ENCODE measurements around the gene BMPR2. TPM values are rescaled to one million over a fixed set of nuclear protein-coding genes. Genes with fewer than 3 reads are reported as not detected.
A peak's percentile ranks its signal among the peaks of the same experiment; 100 is the strongest.
"Not testable (repeated sequence)": the region's sequence is repeated elsewhere in the genome, so short reads cannot be mapped to it uniquely, and the experiment has no call there.

The BMPR2 gene
- total RNA-seq, 1 donor from 2014 or later: 11.8 TPM

DNA sequence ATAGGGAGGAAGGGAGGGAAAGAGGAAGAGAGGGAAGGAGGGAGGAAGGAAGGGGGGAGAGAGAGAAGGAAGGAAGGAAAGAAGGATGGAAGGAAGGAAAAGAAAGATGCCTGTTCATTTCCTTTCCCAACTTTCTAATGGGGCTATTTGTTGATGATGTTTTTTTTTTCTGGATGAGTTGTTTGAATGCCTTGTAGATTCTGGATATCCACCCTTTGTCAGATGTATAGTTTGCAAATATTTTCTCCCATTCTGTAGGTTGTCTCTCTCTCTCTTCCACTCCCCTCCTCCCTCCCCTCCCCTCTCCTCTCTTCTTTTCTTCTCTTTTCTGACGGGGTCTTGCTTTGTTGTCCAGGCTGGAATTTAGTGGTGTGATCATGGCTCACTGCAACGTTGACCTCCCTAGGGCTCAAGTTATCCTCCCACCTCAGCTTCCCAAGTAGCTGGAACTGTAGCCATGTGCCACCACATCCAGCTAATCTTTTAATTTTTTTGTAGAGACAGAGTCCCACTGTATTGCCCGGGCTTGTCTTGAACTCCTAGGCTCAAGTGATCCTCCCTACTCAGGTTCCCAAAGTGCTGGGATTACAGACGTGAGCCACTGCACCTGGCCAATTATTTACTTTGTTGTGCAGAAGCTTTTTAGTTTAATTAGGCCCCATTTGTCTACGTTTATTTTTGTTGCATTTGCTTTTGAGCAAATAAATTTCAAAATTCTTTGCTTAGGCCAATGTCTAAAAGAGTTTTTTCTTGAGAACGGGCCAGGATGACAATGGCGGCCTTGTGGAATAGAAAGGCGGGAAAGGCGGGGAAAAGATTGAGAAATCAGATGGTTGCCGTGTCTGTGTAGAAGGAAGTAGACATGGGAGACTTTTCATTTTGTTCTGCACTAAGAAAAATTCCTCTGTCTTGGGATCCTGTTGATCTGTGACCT is 201.4 kb downstream of the BMPR2 start:
- H2AFZ ChIP-seq (replicated peaks): no peak overlapping the region
- no peak overlapping the region for H3K4me3 Mint-ChIP-seq
- DNase-seq (ENCODE audit: low spot score): peak; percentile 11
- H3K9me3 ChIP-seq (ENCODE audit: low read depth): no peaks in the 10 kb centered on the region
- peaks cover 12% of the 10 kb centered on the region for H3K4me1 ChIP-seq
- TF ChIP-seq EZH2phosphoT487 (IDR thresholded peaks at IDR 0.05) (no peak), EZH2 (IDR thresholded peaks at IDR 0.05) (no peak)
- TF ChIP-seq, protein P1, sequence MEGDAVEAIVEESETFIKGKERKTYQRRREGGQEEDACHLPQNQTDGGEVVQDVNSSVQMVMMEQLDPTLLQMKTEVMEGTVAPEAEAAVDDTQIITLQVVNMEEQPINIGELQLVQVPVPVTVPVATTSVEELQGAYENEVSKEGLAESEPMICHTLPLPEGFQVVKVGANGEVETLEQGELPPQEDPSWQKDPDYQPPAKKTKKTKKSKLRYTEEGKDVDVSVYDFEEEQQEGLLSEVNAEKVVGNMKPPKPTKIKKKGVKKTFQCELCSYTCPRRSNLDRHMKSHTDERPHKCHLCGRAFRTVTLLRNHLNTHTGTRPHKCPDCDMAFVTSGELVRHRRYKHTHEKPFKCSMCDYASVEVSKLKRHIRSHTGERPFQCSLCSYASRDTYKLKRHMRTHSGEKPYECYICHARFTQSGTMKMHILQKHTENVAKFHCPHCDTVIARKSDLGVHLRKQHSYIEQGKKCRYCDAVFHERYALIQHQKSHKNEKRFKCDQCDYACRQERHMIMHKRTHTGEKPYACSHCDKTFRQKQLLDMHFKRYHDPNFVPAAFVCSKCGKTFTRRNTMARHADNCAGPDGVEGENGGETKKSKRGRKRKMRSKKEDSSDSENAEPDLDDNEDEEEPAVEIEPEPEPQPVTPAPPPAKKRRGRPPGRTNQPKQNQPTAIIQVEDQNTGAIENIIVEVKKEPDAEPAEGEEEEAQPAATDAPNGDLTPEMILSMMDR (IDR thresholded peaks at IDR 0.05): no peak
- H4K20me1 ChIP-seq (ENCODE audit: low read depth): no peaks in the 10 kb centered on the region
- H3K36me3 ChIP-seq: no peaks in the 10 kb centered on the region
- peak overlapping the region; percentile 49 for H3K4me2 ChIP-seq
- no peaks in the 10 kb centered on the region for H3K79me2 ChIP-seq (ENCODE audit: low read depth)
- peak overlapping the region; percentile 90 for H3K27ac ChIP-seq
- H3K27me3 ChIP-seq: no peaks in the 10 kb centered on the region
- H3K27me3 Mint-ChIP-seq (ENCODE audit: insufficient read depth, low read depth): no peaks in the 10 kb centered on the region
- H3K9me3 Mint-ChIP-seq: peaks cover 15% of the 10 kb centered on the region
- H3K4me3 ChIP-seq: no peak overlapping the region
- H3K9ac ChIP-seq: no peak overlapping the region
- H3K4me1 Mint-ChIP-seq: peaks cover 10% of the 10 kb centered on the region
- peaks cover 5% of the 10 kb centered on the region for H3F3A ChIP-seq (ENCODE audit: low read depth)
- peaks cover 3% of the 10 kb centered on the region for H3K36me3 Mint-ChIP-seq
- H3K27ac Mint-ChIP-seq: peak overlapping the region; percentile 50

DNA sequence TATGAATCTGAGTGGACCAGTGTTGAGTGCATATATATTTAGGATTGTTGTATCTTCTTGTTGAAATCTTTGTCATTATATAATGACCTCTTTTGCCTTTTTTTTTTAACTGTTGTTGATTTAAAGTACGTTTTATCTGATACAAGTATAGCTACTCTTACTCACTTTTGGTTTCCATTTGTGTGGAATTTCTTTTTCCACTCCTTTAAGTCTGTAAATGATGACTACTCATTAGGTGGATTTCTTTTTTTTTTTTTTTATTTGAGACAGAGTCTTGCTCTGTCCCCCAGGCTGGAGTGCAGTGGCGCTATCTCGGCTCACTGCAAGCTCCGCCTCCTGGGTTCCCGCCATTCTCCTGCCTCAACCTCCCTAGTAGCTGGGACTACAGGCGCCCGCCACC is 206.7 kb downstream of the BMPR2 start:
- not testable (repeated sequence) for H4K20me1 ChIP-seq (ENCODE audit: low read depth); H3K4me3 Mint-ChIP-seq; H3K27me3 Mint-ChIP-seq (ENCODE audit: insufficient read depth, low read depth); H3F3A ChIP-seq (ENCODE audit: low read depth); H3K9me3 ChIP-seq (ENCODE audit: low read depth); H3K9ac ChIP-seq; H3K36me3 ChIP-seq; H3K4me1 Mint-ChIP-seq; H3K27me3 ChIP-seq; H3K36me3 Mint-ChIP-seq; H2AFZ ChIP-seq (replicated peaks); DNase-seq (ENCODE audit: low spot score); H3K27ac ChIP-seq; H3K4me1 ChIP-seq; H3K4me3 ChIP-seq; H3K4me2 ChIP-seq; H3K27ac Mint-ChIP-seq; H3K79me2 ChIP-seq (ENCODE audit: low read depth)
- peaks cover 21% of the 10 kb centered on the region for H3K9me3 Mint-ChIP-seq

DNA sequence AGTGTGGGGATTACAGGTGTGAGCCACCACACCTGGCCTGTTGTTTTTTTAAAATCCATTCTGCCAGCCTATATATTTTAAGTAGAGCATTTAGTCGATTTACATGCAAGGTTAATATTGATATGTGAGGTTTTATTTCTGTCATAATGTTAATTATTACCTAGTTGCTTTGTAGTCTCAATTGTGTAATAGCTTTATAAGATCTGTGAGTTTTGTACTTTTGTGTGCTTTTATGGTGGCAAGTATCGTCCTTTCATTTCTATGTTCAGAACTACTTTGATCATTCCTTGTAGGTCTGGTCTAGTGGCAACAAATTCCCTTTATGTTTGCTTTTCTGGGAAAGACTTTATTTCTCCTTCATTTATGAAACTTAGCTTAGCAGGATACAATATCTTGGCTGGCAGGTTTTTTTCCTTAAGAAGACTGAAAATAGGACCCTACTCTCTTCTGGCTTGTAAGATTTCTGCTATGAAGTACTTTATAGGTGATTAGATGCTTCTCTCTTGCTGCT is 207.6 kb downstream of the BMPR2 start:
- Histone ChIP-seq H4K20me1 (ENCODE audit: low read depth) (no peaks in the 10 kb centered on the region), H3K9me3 (ENCODE audit: low read depth) (no peaks in the 10 kb centered on the region), H2AFZ (replicated peaks) (no peak overlapping the region), H3K27me3 (no peaks in the 10 kb centered on the region), H3K4me2 (no peak overlapping the region), H3F3A (ENCODE audit: low read depth) (no peaks in the 10 kb centered on the region), H3K9ac (no peak overlapping the region), H3K4me1 (peaks cover 3% of the 10 kb centered on the region), H3K79me2 (ENCODE audit: low read depth) (no peaks in the 10 kb centered on the region), H3K27ac (no peak overlapping the region), H3K36me3 (no peaks in the 10 kb centered on the region), H3K4me3 (no peak overlapping the region)
- peaks cover 6% of the 10 kb centered on the region for H3K36me3 Mint-ChIP-seq
- no peak for DNase-seq (ENCODE audit: low spot score)
- peaks cover 5% of the 10 kb centered on the region for H3K4me1 Mint-ChIP-seq
- H3K9me3 Mint-ChIP-seq: peaks cover 21% of the 10 kb centered on the region
- TF ChIP-seq EZH2 (IDR thresholded peaks at IDR 0.05) (no peak), EZH2phosphoT487 (IDR thresholded peaks at IDR 0.05) (no peak)
- TF ChIP-seq, protein P1 (IDR thresholded peaks at IDR 0.05): no peak
- H3K27ac Mint-ChIP-seq: no peak overlapping the region
- H3K4me3 Mint-ChIP-seq: no peak overlapping the region
- H3K27me3 Mint-ChIP-seq (ENCODE audit: insufficient read depth, low read depth): no peaks in the 10 kb centered on the region
